Measurements from ENCODE around the gene TAF6. TPM values are rescaled to one million over a fixed set of nuclear protein-coding genes. Genes with fewer than 3 reads are reported as not detected.

TAF6 gene
- total and polyA plus RNA-seq, 9 of the 15 experiments (the other 6 are each of a cell fraction or from before 2014, with no cell fraction given): 0.78 to 78.7 (median 21.3) TPM

DNA sequence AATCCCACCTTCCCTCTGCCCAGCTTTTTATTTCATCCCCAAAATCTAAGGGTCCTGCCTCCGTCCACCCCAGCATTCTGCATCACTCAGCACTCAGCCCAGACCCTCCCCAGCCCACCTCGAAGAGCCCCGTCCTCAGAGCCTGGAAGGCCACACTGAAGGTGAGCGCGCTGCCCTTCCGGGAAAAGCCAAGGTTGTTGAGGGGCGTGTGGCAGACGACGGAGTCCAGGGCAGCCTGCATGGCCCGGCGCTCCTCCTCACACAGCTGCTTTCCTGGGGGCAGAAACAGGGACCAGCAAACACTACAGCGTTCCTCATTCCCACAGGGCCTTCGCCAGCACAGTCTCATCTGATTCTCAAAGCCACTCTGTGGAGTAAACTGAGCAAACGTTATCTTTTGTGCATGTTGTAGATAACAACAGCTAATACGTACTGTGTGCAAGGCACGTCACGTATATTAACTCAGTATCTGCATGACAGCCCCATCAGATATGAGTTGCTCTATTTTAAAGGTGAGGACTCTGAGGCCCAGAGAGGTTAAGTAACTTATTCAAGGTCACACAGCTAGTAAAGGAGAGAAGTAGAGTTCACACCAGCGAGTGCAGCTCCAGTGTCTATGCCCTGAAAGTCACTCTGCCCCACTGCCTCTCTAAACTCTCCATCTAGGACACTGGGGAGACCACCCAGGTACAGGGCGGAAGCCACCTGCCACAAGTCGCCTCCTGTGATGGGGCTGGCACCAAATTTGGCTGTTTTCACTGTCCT lies 36.6 kb upstream of the TAF6 start:
- Histone ChIP-seq H3K9me3 (replicated peaks; ENCODE audit: control insufficient read depth, insufficient read depth, low read depth, low read length) (no peaks in the 10 kb centered on the region), H3K9me1 (ENCODE audit: control insufficient read depth, insufficient read depth, low read length) (no peaks in the 10 kb centered on the region), H3K79me2 (ENCODE audit: control insufficient read depth, insufficient read depth, low read length) (peaks cover 30% of the 10 kb centered on the region), H3K27me3 (ENCODE audit: control insufficient read depth in 2 of 2, insufficient read depth in 2 of 2, low read length in 2 of 2) (no peaks in the 10 kb centered on the region), H2AFZ (ENCODE audit: low read depth, low read length) (no peak overlapping the region), H3K9ac (ENCODE audit: insufficient read depth in 1 of 2, low read depth in 2 of 2, low read length in 2 of 2) (peak overlapping the region in 1 of 2 experiments; percentile 98; a peak in 2 of 4 replicates), H3K4me1 (replicated peaks in 1 of 2; ENCODE audit: control insufficient read depth in 2 of 2, insufficient read depth in 2 of 2, low read length in 2 of 2) (peaks cover 37 to 83% of the 10 kb centered on the region in 2 experiments), H3K27ac (ENCODE audit: extremely low read depth, low read depth, low read length) (0 out of 3 replicates have a peak overlapping the region, but pooled peaks have one; percentile 91), H4K20me1 (replicated peaks; ENCODE audit: control insufficient read depth, insufficient read depth, low read length) (peaks cover 10% of the 10 kb centered on the region), H3K36me3 (ENCODE audit: control insufficient read depth, insufficient read depth, low read length) (peaks cover 57% of the 10 kb centered on the region), H3K4me3 (no peak overlapping the region), H3K4me2 (ENCODE audit: insufficient read depth, low read length) (no peak overlapping the region)
- intact Hi-C loops (cut with micrococcal nuclease) (loop anchor here (5.0 kb wide), 1 partner anchor 117 kb away; no protein-coding TSS in a partner anchor), in situ Hi-C loops (cut with MboI) (no loop called here)
- ChIA-PET POLR2A (interaction anchor here (0.6 to 1.4 kb wide), 4 partner anchors 8 to 23 kb away, joined by 3 to 4 read pairs (median 4); partner anchors contain the start of gene GAL3ST4), CTCF (ENCODE audit: low intra/inter-chr PET ratio) (interaction anchor here (1.1 kb wide), 1 partner anchor 60 kb away, joined by 3 read pairs; no protein-coding TSS in a partner anchor)
- DNase-seq (ENCODE audit: extremely low read depth in 1 of 4, low spot score in 3 of 4) (no peak), FAIRE-seq (no peak), ATAC-seq (no peak)
- 76% methylated on average over 20 of the region's 20 CpGs for WGBS (ENCODE audit: insufficient coverage, low coverage, missing lambda C conversion rate)
- BruUV-seq (replicated peaks): no TSS peak
- TF ChIP-seq BDP1 (IDR thresholded peaks at IDR 0.05; ENCODE audit: insufficient read depth, insufficient read length) (no peak), MIER1 (IDR thresholded peaks at IDR 0.05; ENCODE audit: low read depth) (no peak), NFIC (IDR thresholded peaks at IDR 0.05) (no peak), ERF (CRISPR knock-in tag; IDR thresholded peaks at IDR 0.05) (0 out of 2 replicates have a peak, but pooled peaks have one; percentile 10), DDX20 (tag; IDR thresholded peaks at IDR 0.05; ENCODE audit: low read depth) (no peak), ZBTB7A (IDR thresholded peaks at IDR 0.05; ENCODE audit: borderline replicate concordance, control insufficient read depth, low read depth, low read length) (0 out of 2 replicates have a peak, but pooled peaks have one; percentile 17), KDM1A (IDR thresholded peaks at IDR 0.05) (peak; percentile 83 to 88), HMG20A (CRISPR knock-in tag; conservative IDR thresholded peaks at IDR 0.05) (no peak), RCOR1 (IDR thresholded peaks at IDR 0.05; ENCODE audit: borderline replicate concordance in 1 of 2, low read depth in 2 of 2, low read length in 2 of 2) (peak; percentile 48 to 75; a peak in 3 of 4 replicates), PHB (CRISPR knock-in tag; IDR thresholded peaks at IDR 0.05) (no peak), HDAC2 (IDR thresholded peaks at IDR 0.05) (peak; percentile 89), ZBTB1 (CRISPR knock-in tag; IDR thresholded peaks at IDR 0.05; ENCODE audit: borderline replicate concordance, low read depth) (no peak), PCBP1 (IDR thresholded peaks at IDR 0.05; ENCODE audit: low read depth, low read length, poor library complexity, severe bottlenecking) (no peak), BRF1 (IDR thresholded peaks at IDR 0.05; ENCODE audit: borderline replicate concordance, extremely low read depth, insufficient read length) (no peak), NKRF (IDR thresholded peaks at IDR 0.05; ENCODE audit: borderline replicate concordance) (no peak), SNIP1 (IDR thresholded peaks at IDR 0.05; ENCODE audit: low read depth) (no peak)
- TF ChIP-seq, protein P1, sequence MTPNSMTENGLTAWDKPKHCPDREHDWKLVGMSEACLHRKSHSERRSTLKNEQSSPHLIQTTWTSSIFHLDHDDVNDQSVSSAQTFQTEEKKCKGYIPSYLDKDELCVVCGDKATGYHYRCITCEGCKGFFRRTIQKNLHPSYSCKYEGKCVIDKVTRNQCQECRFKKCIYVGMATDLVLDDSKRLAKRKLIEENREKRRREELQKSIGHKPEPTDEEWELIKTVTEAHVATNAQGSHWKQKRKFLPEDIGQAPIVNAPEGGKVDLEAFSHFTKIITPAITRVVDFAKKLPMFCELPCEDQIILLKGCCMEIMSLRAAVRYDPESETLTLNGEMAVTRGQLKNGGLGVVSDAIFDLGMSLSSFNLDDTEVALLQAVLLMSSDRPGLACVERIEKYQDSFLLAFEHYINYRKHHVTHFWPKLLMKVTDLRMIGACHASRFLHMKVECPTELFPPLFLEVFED (CRISPR knock-in tag; conservative IDR thresholded peaks at IDR 0.05): no peak
- TF ChIP-seq, protein P2, sequence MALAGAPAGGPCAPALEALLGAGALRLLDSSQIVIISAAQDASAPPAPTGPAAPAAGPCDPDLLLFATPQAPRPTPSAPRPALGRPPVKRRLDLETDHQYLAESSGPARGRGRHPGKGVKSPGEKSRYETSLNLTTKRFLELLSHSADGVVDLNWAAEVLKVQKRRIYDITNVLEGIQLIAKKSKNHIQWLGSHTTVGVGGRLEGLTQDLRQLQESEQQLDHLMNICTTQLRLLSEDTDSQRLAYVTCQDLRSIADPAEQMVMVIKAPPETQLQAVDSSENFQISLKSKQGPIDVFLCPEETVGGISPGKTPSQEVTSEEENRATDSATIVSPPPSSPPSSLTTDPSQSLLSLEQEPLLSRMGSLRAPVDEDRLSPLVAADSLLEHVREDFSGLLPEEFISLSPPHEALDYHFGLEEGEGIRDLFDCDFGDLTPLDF (CRISPR knock-in tag; IDR thresholded peaks at IDR 0.05): no peak

All from K562 (cell line).